Astrocyte (in vitro differentiated cells and primary cell): Measurements from ENCODE around the gene TCEA2. TPM values are rescaled to one million over a fixed set of nuclear protein-coding genes. Genes with fewer than 3 reads are reported as not detected.

Experiments
- DNase-seq: peaks from one replicate; pipeline ENCODE4 v3.0.0-alpha.2; 2010; ENCODE audit warnings: low read depth
- FAIRE-seq: peaks from 2 replicates; lab custom pipeline; 2011; peaks lifted over from hg19 to GRCh38; lab: Jason Lieb, UNC
- H2AFZ ChIP-seq: 2 replicates; pipeline ENCODE4 v1.6.0; 2012; ENCODE audit warnings: low read depth, low read length, inconsistent platforms
- H3K27ac ChIP-seq: 2 replicates; pipeline ENCODE4 v1.5.1; 2011; ENCODE audit warnings: low read depth, low read length, inconsistent platforms
- H3K27me3 ChIP-seq: 2 replicates; pipeline ENCODE4 v1.6.0; 2011; ENCODE audit warnings: low read length, inconsistent platforms; ENCODE audit not compliant: insufficient read depth
- H3K36me3 ChIP-seq: 2 replicates; pipeline ENCODE4 v1.5.1; 2011; ENCODE audit warnings: low read length, inconsistent platforms; ENCODE audit not compliant: insufficient read depth
- H3K4me1 ChIP-seq: 2 replicates; pipeline ENCODE4 v1.5.1; 2011; ENCODE audit warnings: low read length, inconsistent platforms; ENCODE audit not compliant: insufficient read depth
- H3K4me2 ChIP-seq: 2 replicates; pipeline ENCODE4 v1.6.0; 2012; ENCODE audit warnings: low read length, inconsistent platforms
- H3K4me3 ChIP-seq: 2 replicates; pipeline ENCODE4 v1.5.1; 2011; ENCODE audit warnings: low read depth, mild to moderate bottlenecking, low read length, inconsistent platforms; ENCODE audit not compliant: insufficient read depth
- H3K79me2 ChIP-seq: 2 replicates; pipeline ENCODE4 v1.6.0; 2012; ENCODE audit warnings: mild to moderate bottlenecking, low read length, inconsistent platforms; ENCODE audit not compliant: insufficient read depth
- H3K9ac ChIP-seq: 2 replicates; pipeline ENCODE4 v1.6.0; 2012; ENCODE audit warnings: mild to moderate bottlenecking, low read length, inconsistent platforms
- H3K9me3 ChIP-seq: 2 replicates; pipeline ENCODE4 v1.5.1; 2012; ENCODE audit warnings: low read depth, mild to moderate bottlenecking, low read length, inconsistent platforms; ENCODE audit not compliant: insufficient read depth
- H4K20me1 ChIP-seq: 2 replicates; pipeline ENCODE4 v1.6.0; 2012; ENCODE audit warnings: low read length, inconsistent platforms; ENCODE audit not compliant: insufficient read depth
- H3K27ac Mint-ChIP-seq: one replicate; pipeline ENCODE4 v1.8.0; 2021; ENCODE audit warnings: mild to moderate bottlenecking, mixed read lengths; ENCODE audit not compliant: unreplicated experiment
- H3K27me3 Mint-ChIP-seq: one replicate; pipeline ENCODE4 v1.8.0; 2021; ENCODE audit warnings: low read depth, mixed read lengths; ENCODE audit not compliant: unreplicated experiment
- H3K36me3 Mint-ChIP-seq: one replicate; pipeline ENCODE4 v1.8.0; 2021; ENCODE audit warnings: low read depth, mixed read lengths; ENCODE audit not compliant: unreplicated experiment
- H3K4me1 Mint-ChIP-seq: one replicate; pipeline ENCODE4 v1.8.0; 2021; ENCODE audit warnings: low read depth, mixed read lengths; ENCODE audit not compliant: unreplicated experiment
- H3K4me3 Mint-ChIP-seq: one replicate; pipeline ENCODE4 v1.8.0; 2021; ENCODE audit warnings: mild to moderate bottlenecking, moderate library complexity, mixed read lengths; ENCODE audit not compliant: unreplicated experiment
- H3K9me3 Mint-ChIP-seq: one replicate; pipeline ENCODE4 v1.8.0; 2021; ENCODE audit warnings: mild to moderate bottlenecking, mixed read lengths; ENCODE audit not compliant: unreplicated experiment
- CTCF ChIP-seq: IDR thresholded peaks from 2 replicates; pipeline ENCODE4 v1.5.1; 2011; ENCODE audit warnings: low read depth, mild to moderate bottlenecking, inconsistent platforms, low read length, moderate library complexity; ENCODE audit not compliant: insufficient read depth
- EZH2 ChIP-seq: IDR thresholded peaks from 2 replicates; pipeline ENCODE4 v1.6.1; 2012; ENCODE audit warnings: mild to moderate bottlenecking, low read length, inconsistent platforms; ENCODE audit not compliant: insufficient read depth
- microRNA-seq: library from miRNA; unstranded; fragments of <30 nt; microRNA quantifications from one replicate; pipeline ENCODE4 v1.2.0, GENCODE V29; 2020
- total RNA-seq: library from RNA; stranded (reverse); gene quantifications from 2 replicates; pipeline ENCODE4 v1.2.1, GENCODE V29; 2021

Gene TCEA2
- total RNA-seq, 1 donor from 2014 or later = 53.1 TPM

- H4K20me1 ChIP-seq = no peaks in the 10 kb centered on the region
- H3K27ac ChIP-seq = no peak overlapping the region
- H3K9me3 Mint-ChIP-seq = peaks cover 5% of the 10 kb centered on the region
- H3K27me3 Mint-ChIP-seq = peaks cover 32% of the 10 kb centered on the region
- H3K4me1 ChIP-seq = no peaks in the 10 kb centered on the region
- TF ChIP-seq CTCF (no peak), EZH2 (no peak)
- H3K9me3 ChIP-seq = no peaks in the 10 kb centered on the region
- no peaks in the 10 kb centered on the region for H3K36me3 ChIP-seq
- no peaks in the 10 kb centered on the region for H3K79me2 ChIP-seq
- no peak overlapping the region for H3K9ac ChIP-seq
- no peak overlapping the region for H3K4me3 ChIP-seq
- H2AFZ ChIP-seq = peak overlapping the region; percentile 39
- H3K4me3 Mint-ChIP-seq = no peak overlapping the region
- H3K4me2 ChIP-seq = peak overlapping the region; percentile 75
- no peaks in the 10 kb centered on the region for H3K4me1 Mint-ChIP-seq
- FAIRE-seq (no peak), DNase-seq (no peak)
- H3K27ac Mint-ChIP-seq = peak overlapping the region; percentile 72
- peaks cover 4% of the 10 kb centered on the region for H3K36me3 Mint-ChIP-seq
- H3K27me3 ChIP-seq = peaks cover 23% of the 10 kb centered on the region
These were observed 56.8 kb downstream of the TCEA2 start for GRCh38 chr20:64119681-64120341.

GRCh38 chr20:64121586-64121985, 58.6 kb downstream of the TCEA2 start:
- peaks cover 5% of the 10 kb centered on the region for H3K9me3 Mint-ChIP-seq
- Histone ChIP-seq H2AFZ (no peak overlapping the region), H3K27ac (no peak overlapping the region), H4K20me1 (no peaks in the 10 kb centered on the region), H3K4me1 (no peaks in the 10 kb centered on the region), H3K4me2 (no peak overlapping the region), H3K36me3 (no peaks in the 10 kb centered on the region), H3K4me3 (no peak overlapping the region), H3K9ac (no peak overlapping the region), H3K9me3 (no peaks in the 10 kb centered on the region), H3K27me3 (peaks cover 22% of the 10 kb centered on the region), H3K79me2 (no peaks in the 10 kb centered on the region)
- TF ChIP-seq CTCF (no peak), EZH2 (no peak)
- H3K4me1 Mint-ChIP-seq = no peaks in the 10 kb centered on the region
- FAIRE-seq (no peak), DNase-seq (no peak)
- peaks cover 26% of the 10 kb centered on the region for H3K27me3 Mint-ChIP-seq
- no peak overlapping the region for H3K4me3 Mint-ChIP-seq
- H3K27ac Mint-ChIP-seq = peak overlapping the region; percentile 42
- H3K36me3 Mint-ChIP-seq = peaks cover 4% of the 10 kb centered on the region

Small RNA genes lying within 50 kb of the gene (microRNA-seq; reads per million reads assigned to microRNA genes)
- gene MIR6813 = 2.2 reads per million

Other genes with a start within 250 kb of the TCEA2 start
- 12.9 and 13.9 TPM in 2 replicates for gene ZBTB46, start 231.9 kb upstream of the TCEA2 start, total RNA-seq
- not detected in 2 replicates for gene ABHD16B, start 201.7 kb upstream of the TCEA2 start, total RNA-seq
- 145 TPM in 2 replicates for gene TPD52L2, start 197.9 kb upstream of the TCEA2 start, total RNA-seq
- gene DNAJC5, start 168.1 kb upstream of the TCEA2 start, total RNA-seq = 64.6 and 65.6 TPM in 2 replicates
- 33.0 and 33.4 TPM in 2 replicates for gene UCKL1, start 106.8 kb upstream of the TCEA2 start, total RNA-seq
- 27.5 and 27.7 TPM in 2 replicates for gene ZNF512B, start 93.3 kb upstream of the TCEA2 start, total RNA-seq
- 2.7 and 4.3 TPM in 2 replicates for gene SAMD10, start 83.6 kb upstream of the TCEA2 start, total RNA-seq
- gene PRPF6, start 82.1 kb upstream of the TCEA2 start, total RNA-seq = 52.3 and 52.6 TPM in 2 replicates
- 0.75 and 0.99 TPM in 2 replicates for gene C20orf204, start 27.0 kb upstream of the TCEA2 start, total RNA-seq
- gene SOX18, start 13.6 kb upstream of the TCEA2 start, total RNA-seq = 0.52 and 0.60 TPM in 2 replicates
- 15.7 and 18.3 TPM in 2 replicates for gene RGS19, start 16.3 kb downstream of the TCEA2 start, total RNA-seq
- gene OPRL1, start 16.9 kb downstream of the TCEA2 start, total RNA-seq = 2.8 and 3.6 TPM in 2 replicates
- gene LKAAEAR1, start 21.2 kb downstream of the TCEA2 start, total RNA-seq = 0.34 TPM in 1 of 2 replicates, not detected in the other
- gene NPBWR2, start 44.4 kb downstream of the TCEA2 start, total RNA-seq = not detected in 2 replicates
- 0.17 TPM in 1 of 2 replicates, not detected in the other for gene MYT1, start 101.3 kb downstream of the TCEA2 start, total RNA-seq
- 37.8 and 40.0 TPM in 2 replicates for gene PCMTD2, start 192.6 kb downstream of the TCEA2 start, total RNA-seq